HepG2 (cell line): ENCODE measurements around the gene DOK1. TPM values are rescaled to one million over a fixed set of nuclear protein-coding genes. Genes with fewer than 3 reads are reported as not detected.

Source experiments
- ARHGAP35 ChIP-seq: sonication (generic); formaldehyde crosslinking; IDR thresholded peaks from 2 replicates; pipeline ENCODE4 v1.9.0; 2022; ENCODE audit warnings: mild to moderate bottlenecking, inconsistent platforms, moderate library complexity, missing genetic modification reagents, borderline replicate concordance
- BCL6 ChIP-seq: IDR thresholded peaks from 2 replicates; pipeline ENCODE4 v1.6.1; 2016; ENCODE audit warnings: missing genetic modification reagents, missing compliant biosample characterization
- BORCS8-MEF2B ChIP-seq: sonication (generic); formaldehyde crosslinking; IDR thresholded peaks from 2 replicates; pipeline ENCODE4 v1.8.0; 2022; ENCODE audit warnings: mild to moderate bottlenecking, missing genetic modification reagents
- BRD4 ChIP-seq: sonication (generic); formaldehyde crosslinking; IDR thresholded peaks from 2 replicates; pipeline ENCODE4 v1.4.0; 2020; ENCODE audit warnings: missing genetic modification reagents
- DMAP1 ChIP-seq: IDR thresholded peaks from 2 replicates; pipeline ENCODE4 v1.6.1; 2016
- DR1 ChIP-seq: sonication (generic); formaldehyde crosslinking; IDR thresholded peaks from 2 replicates; pipeline ENCODE4 v1.8.0; 2021; ENCODE audit warnings: mild to moderate bottlenecking, missing genetic modification reagents, inconsistent platforms
- ERF ChIP-seq: IDR thresholded peaks from 2 replicates; pipeline ENCODE4 v1.6.1; 2018; ENCODE audit warnings: missing biosample characterization, missing genetic modification reagents
- HCFC1 ChIP-seq: fragments of 150-350 bp; IDR thresholded peaks from 2 replicates; pipeline ENCODE4 v1.6.1; 2014; ENCODE audit warnings: low read depth, low read length
- HDAC1 ChIP-seq: sonication (generic); formaldehyde crosslinking; IDR thresholded peaks from 2 replicates; pipeline ENCODE4 v1.5.1; 2020; ENCODE audit warnings: mild to moderate bottlenecking, missing genetic modification reagents
- KDM5A ChIP-seq: fragments of 200-600 bp; sonication (generic); IDR thresholded peaks from 2 replicates; pipeline ENCODE4 v1.7.0; 2018; ENCODE audit warnings: antibody characterized with exemption, mild to moderate bottlenecking, low read length, borderline replicate concordance
- POLR2A ChIP-seq, 2 experiments: IDR thresholded peaks; 2 replicates each; pipeline ENCODE4 v1.6.1; 2011; ENCODE audit warnings: low read depth in 2 of 2, low read length in 2 of 2, mild to moderate bottlenecking in 1 of 2, moderate library complexity in 1 of 2; ENCODE audit not compliant: insufficient read depth in 1 of 2
- RXRA ChIP-seq: sonication (generic); formaldehyde crosslinking; IDR thresholded peaks from 2 replicates; pipeline ENCODE4 v1.5.1; 2020; ENCODE audit warnings: missing genetic modification reagents
- SAFB2 ChIP-seq: sonication (generic); formaldehyde crosslinking; IDR thresholded peaks from 2 replicates; pipeline ENCODE4 v1.5.1; 2020; ENCODE audit warnings: missing genetic modification reagents, low read depth, mild to moderate bottlenecking, borderline replicate concordance
- SIN3B ChIP-seq: fragments of 150-350 bp; IDR thresholded peaks from 2 replicates; pipeline ENCODE4 v1.6.1; 2014; ENCODE audit warnings: low read length
- TCF12 ChIP-seq, 2 experiments: fragments of 450-650 bp in 1 of 2; sonication (generic) in 1 of 2; formaldehyde crosslinking in 1 of 2; IDR thresholded peaks; 2 replicates each; pipeline versions ENCODE4 v1.6.1 to v1.8.0; 2017 to 2022; ENCODE audit warnings: antibody characterized with exemption in 1 of 2, mild to moderate bottlenecking in 1 of 2, missing genetic modification reagents in 1 of 2, moderate library complexity in 1 of 2
- THAP11 ChIP-seq: IDR thresholded peaks from 2 replicates; pipeline ENCODE4 v1.6.1; 2016; ENCODE audit warnings: missing biosample characterization, missing genetic modification reagents
- ZBTB38 ChIP-seq: sonication (generic); formaldehyde crosslinking; IDR thresholded peaks from 2 replicates; pipeline ENCODE4 v1.5.1; 2020; ENCODE audit warnings: mild to moderate bottlenecking, missing genetic modification reagents
- ZBTB7B ChIP-seq: sonication (generic); formaldehyde crosslinking; IDR thresholded peaks from 2 replicates; pipeline ENCODE4 v1.4.0; 2020; ENCODE audit warnings: missing genetic modification reagents
- ZNF263 ChIP-seq: sonication (generic); formaldehyde crosslinking; IDR thresholded peaks from 2 replicates; pipeline ENCODE4 v1.4.0; 2020; ENCODE audit warnings: missing genetic modification reagents
- ZNF777 ChIP-seq: sonication (generic); formaldehyde crosslinking; IDR thresholded peaks from 2 replicates; pipeline ENCODE4 v1.4.0; 2020; ENCODE audit warnings: missing genetic modification reagents
- polyA plus RNA-seq, 8 experiments: library from polyadenylated mRNA; depleted of rRNA in 3 of 8; stranded (reverse) in 7 of 8; unstranded in 1 of 8; fragments of >200 nt; fragmentation: Illumina TruSeq in 4 of 8; extraction: Trizol in 4 of 8; gene quantifications; 2 replicates each; pipeline versions ENCODE4 v1.2.1 to v1.2.3, GENCODE V29; 2011 to 2016; ENCODE audit warnings: low read depth in 4 of 8, missing spikeins in 1 of 8, mixed read lengths in 1 of 8; ENCODE audit not compliant: insufficient read depth in 1 of 8
- total RNA-seq, 5 experiments: library from RNA; depleted of rRNA; stranded (reverse); fragments of >200 nt; fragmentation: Illumina TruSeq; extraction: Trizol; gene quantifications; 2 replicates each; pipeline ENCODE4 v1.2.3, GENCODE V29; 2016; ENCODE audit warnings: low read depth in 1 of 5
- TF ChIP-seq, protein P1 (sequence below): sonication (generic); formaldehyde crosslinking; IDR thresholded peaks from 2 replicates; pipeline ENCODE4 v1.8.1; 2022; ENCODE audit warnings: low read depth, mild to moderate bottlenecking, missing genetic modification reagents
- TF ChIP-seq, protein P2 (sequence below): sonication (generic); formaldehyde crosslinking; IDR thresholded peaks from 2 replicates; pipeline ENCODE4 v1.4.0; 2020; ENCODE audit warnings: missing genetic modification reagents
- TF ChIP-seq, protein P3 (sequence below): sonication (generic); formaldehyde crosslinking; IDR thresholded peaks from 2 replicates; pipeline ENCODE4 v1.4.0; 2020; ENCODE audit warnings: missing genetic modification reagents, low read depth, mild to moderate bottlenecking, borderline replicate concordance
- TF ChIP-seq, protein P4 (sequence below): sonication (generic); formaldehyde crosslinking; IDR thresholded peaks from 2 replicates; pipeline ENCODE4 v1.8.1; 2023; ENCODE audit warnings: mild to moderate bottlenecking, inconsistent platforms, moderate library complexity, missing genetic modification reagents, borderline replicate concordance

The DOK1 gene
- total and polyA plus RNA-seq, 2 of the 13 experiments (the other 11 are each of a cell fraction or from before 2014, with no cell fraction given) = 0.53 to 0.74 TPM

DNA sequence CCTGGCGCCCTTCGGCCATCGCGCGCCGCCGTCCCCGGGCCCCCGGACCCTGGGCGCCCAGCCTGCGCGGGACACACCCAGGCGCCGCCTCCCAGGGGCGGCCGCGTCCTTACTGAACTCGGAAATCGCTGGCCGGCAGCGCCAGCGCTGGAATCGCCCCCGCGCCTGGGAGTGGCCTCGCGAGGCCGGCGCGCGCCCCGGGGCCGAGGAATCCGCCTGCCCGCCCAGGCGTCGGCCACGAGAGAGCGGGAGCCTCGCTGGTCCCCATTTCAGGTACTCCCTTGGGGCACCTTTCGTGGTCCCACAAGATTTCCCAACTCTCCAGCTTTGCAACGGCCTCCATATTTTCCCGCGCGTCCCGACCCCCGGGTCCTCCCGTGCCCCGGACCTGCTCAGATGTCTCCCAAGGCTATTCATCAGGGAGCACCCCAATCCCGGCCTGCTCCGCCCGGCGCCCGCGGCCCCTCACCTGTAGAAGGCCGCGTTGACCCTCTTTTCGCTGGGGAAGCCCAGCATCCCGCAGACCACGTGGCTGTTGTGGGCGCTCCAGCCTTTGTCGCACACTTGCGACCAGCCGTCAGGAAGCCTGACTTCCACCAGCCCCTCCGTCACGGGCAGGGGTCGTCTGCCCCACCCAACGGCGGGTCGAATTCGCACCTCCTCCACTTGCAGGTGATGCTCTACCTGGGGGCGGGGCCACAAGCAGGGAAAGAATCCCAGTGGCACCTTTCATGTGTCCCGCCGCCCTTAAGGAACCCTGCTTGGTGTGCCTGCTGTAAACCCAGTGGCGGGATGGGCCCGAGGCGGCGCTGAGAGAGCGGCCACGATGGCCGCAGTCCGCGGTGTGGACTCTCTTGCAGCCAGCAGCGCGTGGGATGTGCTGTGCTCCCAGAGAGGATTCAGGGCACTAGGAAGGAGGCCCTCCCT, 5.4 kb upstream of the DOK1 start (continued):
- TF ChIP-seq, protein P1, sequence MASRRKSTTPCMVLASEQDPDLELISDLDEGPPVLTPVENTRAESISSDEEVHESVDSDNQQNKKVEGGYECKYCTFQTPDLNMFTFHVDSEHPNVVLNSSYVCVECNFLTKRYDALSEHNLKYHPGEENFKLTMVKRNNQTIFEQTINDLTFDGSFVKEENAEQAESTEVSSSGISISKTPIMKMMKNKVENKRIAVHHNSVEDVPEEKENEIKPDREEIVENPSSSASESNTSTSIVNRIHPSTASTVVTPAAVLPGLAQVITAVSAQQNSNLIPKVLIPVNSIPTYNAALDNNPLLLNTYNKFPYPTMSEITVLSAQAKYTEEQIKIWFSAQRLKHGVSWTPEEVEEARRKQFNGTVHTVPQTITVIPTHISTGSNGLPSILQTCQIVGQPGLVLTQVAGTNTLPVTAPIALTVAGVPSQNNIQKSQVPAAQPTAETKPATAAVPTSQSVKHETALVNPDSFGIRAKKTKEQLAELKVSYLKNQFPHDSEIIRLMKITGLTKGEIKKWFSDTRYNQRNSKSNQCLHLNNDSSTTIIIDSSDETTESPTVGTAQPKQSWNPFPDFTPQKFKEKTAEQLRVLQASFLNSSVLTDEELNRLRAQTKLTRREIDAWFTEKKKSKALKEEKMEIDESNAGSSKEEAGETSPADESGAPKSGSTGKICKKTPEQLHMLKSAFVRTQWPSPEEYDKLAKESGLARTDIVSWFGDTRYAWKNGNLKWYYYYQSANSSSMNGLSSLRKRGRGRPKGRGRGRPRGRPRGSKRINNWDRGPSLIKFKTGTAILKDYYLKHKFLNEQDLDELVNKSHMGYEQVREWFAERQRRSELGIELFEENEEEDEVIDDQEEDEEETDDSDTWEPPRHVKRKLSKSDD = peak; percentile 77
- no peak for TF ChIP-seq HCFC1
- peak; percentile 40; the same call in 1 of the 2 replicates for TF ChIP-seq ZNF777
- no peak for TF ChIP-seq BRD4 (CRISPR knock-in tag)
- peak; percentile 45; the same call in 1 of the 2 replicates for TF ChIP-seq ZBTB7B
- TF ChIP-seq ERF (CRISPR knock-in tag) = peak; percentile 54
- TF ChIP-seq, protein P2, sequence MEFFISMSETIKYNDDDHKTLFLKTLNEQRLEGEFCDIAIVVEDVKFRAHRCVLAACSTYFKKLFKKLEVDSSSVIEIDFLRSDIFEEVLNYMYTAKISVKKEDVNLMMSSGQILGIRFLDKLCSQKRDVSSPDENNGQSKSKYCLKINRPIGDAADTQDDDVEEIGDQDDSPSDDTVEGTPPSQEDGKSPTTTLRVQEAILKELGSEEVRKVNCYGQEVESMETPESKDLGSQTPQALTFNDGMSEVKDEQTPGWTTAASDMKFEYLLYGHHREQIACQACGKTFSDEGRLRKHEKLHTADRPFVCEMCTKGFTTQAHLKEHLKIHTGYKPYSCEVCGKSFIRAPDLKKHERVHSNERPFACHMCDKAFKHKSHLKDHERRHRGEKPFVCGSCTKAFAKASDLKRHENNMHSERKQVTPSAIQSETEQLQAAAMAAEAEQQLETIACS (CRISPR knock-in tag) = peak; percentile 81
- TF ChIP-seq THAP11 = peak; percentile 33; the same call in 1 of the 2 replicates
- TF ChIP-seq KDM5A = no peak
- TF ChIP-seq SIN3B = no peak
- TF ChIP-seq, protein P3, sequence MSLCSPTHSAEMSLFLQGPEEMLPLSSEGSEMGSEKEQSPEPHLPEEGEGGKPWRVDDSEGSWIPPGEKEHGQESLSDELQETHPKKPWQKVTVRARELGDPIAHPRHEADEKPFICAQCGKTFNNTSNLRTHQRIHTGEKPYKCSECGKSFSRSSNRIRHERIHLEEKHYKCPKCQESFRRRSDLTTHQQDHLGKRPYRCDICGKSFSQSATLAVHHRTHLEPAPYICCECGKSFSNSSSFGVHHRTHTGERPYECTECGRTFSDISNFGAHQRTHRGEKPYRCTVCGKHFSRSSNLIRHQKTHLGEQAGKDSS = no peak
- peak; percentile 68; the same call in 1 of the 2 replicates for TF ChIP-seq RXRA
- no peak for TF ChIP-seq DR1 (CRISPR knock-in tag)
- TF ChIP-seq POLR2A (IDR thresholded peaks at IDR 0.05; ENCODE audit: insufficient read depth in 1 of 2, low read depth in 2 of 2, low read length in 2 of 2) = peak in 1 of 2 experiments; percentile 50; a peak in 1 of 4 replicates
- 0 out of 2 replicates have a peak, but pooled peaks have one; percentile 5 for TF ChIP-seq BCL6 (CRISPR knock-in tag)
- peak; percentile 94 for TF ChIP-seq ZNF263 (CRISPR knock-in tag)
- TF ChIP-seq, protein P4, sequence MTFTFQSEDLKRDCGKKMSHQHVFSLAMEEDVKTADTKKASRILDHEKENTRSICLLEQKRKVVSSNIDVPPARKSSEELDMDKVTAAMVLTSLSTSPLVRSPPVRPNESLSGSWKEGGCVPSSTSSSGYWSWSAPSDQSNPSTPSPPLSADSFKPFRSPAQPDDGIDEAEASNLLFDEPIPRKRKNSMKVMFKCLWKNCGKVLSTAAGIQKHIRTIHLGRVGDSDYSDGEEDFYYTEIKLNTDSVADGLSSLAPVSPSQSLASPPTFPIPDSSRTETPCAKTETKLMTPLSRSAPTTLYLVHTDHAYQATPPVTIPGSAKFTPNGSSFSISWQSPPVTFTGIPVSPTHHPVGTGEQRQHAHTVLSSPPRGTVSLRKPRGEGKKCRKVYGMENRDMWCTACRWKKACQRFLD (CRISPR knock-in tag) = 0 out of 2 replicates have a peak, but pooled peaks have one; percentile 59
- 0 out of 2 replicates have a peak, but pooled peaks have one; percentile 18 for TF ChIP-seq ZBTB38
- TF ChIP-seq TCF12 (IDR thresholded peaks at IDR 0.05) = no peak
- TF ChIP-seq TCF12 (CRISPR knock-in tag; IDR thresholded peaks at IDR 0.05) = 0 out of 2 replicates have a peak, but pooled peaks have one; percentile 26
- TF ChIP-seq BORCS8-MEF2B (CRISPR knock-in tag) = peak; percentile 32; the same call in 1 of the 2 replicates
- TF ChIP-seq HDAC1 (CRISPR knock-in tag) = peak; percentile 33
- TF ChIP-seq ARHGAP35 = peak; percentile 49; the same call in 1 of the 2 replicates
- peak; percentile 29; the same call in 1 of the 2 replicates for TF ChIP-seq DMAP1 (CRISPR knock-in tag)
- TF ChIP-seq SAFB2 (CRISPR knock-in tag) = no peak; the same call in 1 of the 2 replicates
